GM19452 (cell line): ENCODE results near the gene SLC16A13.
"Not testable (repeated sequence)": the region's sequence is repeated elsewhere in the genome, so short reads cannot be mapped to it uniquely, and the experiment has no call there.

ENCODE experiments used
- ATAC-seq: cut with Tn5 transposase; IDR thresholded peaks from one replicate; pipeline ENCODE4 v1.9.1; 2021; ENCODE audit not compliant: unreplicated experiment

Gene SLC16A13

GRCh38 chr17:7060165-7060891 is 24.5 kb downstream of the SLC16A13 start:
- no peak for ATAC-seq

- ATAC-seq = no peak
Measured at GRCh38 chr17:7063518-7064094, 27.8 kb downstream of the SLC16A13 start.

GRCh38 chr17:7064261-7064660 is 28.4 kb downstream of the SLC16A13 start:
- ATAC-seq = no peak

GRCh38 chr17:7067198-7067597 is 31.4 kb downstream of the SLC16A13 start:
- ATAC-seq = no peak

- no peak for ATAC-seq
Measured at GRCh38 chr17:7068268-7068667, 32.5 kb downstream of the SLC16A13 start.

- no peak for ATAC-seq
Measured at GRCh38 chr17:7070712-7071111, 34.9 kb downstream of the SLC16A13 start.

GRCh38 chr17:7072406-7072805 is 36.6 kb downstream of the SLC16A13 start:
- ATAC-seq = no peak

- ATAC-seq = no peak
Measured at GRCh38 chr17:7074931-7075330, 39.1 kb downstream of the SLC16A13 start.

- ATAC-seq = no peak
Measured at GRCh38 chr17:7077911-7078546, 42.2 kb downstream of the SLC16A13 start.

GRCh38 chr17:7078711-7079110 is 42.9 kb downstream of the SLC16A13 start:
- ATAC-seq = no peak

GRCh38 chr17:7079581-7080455 is 44.0 kb downstream of the SLC16A13 start, which contains the start of gene CLEC10A:
Gene CLEC10A (minus strand): TSS chr17:7080251. CDS start chr17:7078812, 1,439 bp downstream.
- ATAC-seq = no peak

- no peak for ATAC-seq
Measured at GRCh38 chr17:7080456-7081041, 44.7 kb downstream of the SLC16A13 start.

- no peak for ATAC-seq
Measured at GRCh38 chr17:7081341-7082062, 45.7 kb downstream of the SLC16A13 start.

GRCh38 chr17:7083592-7083991 is 47.8 kb downstream of the SLC16A13 start:
- ATAC-seq = no peak

GRCh38 chr17:7084088-7084487 is 48.3 kb downstream of the SLC16A13 start:
- no peak for ATAC-seq

GRCh38 chr17:7088442-7088841 is 52.6 kb downstream of the SLC16A13 start:
- not testable (repeated sequence) for ATAC-seq

GRCh38 chr17:7089570-7089969 is 53.8 kb downstream of the SLC16A13 start:
- not testable (repeated sequence) for ATAC-seq
